Mesenchymal stem cell (in vitro differentiated cells and primary cell): Measurements from ENCODE around the gene BHMT2.

Experiments
- DNase-seq: peaks from one replicate; pipeline ENCODE4 v3.0.0-alpha.2; 2013
- H2AFZ ChIP-seq: one replicate; pipeline ENCODE4 v1.6.1; 2013; ENCODE audit warnings: low read depth, mild to moderate bottlenecking, control low read depth, inconsistent platforms, low read length, moderate library complexity
- H2AK5ac ChIP-seq: 2 replicates; pipeline ENCODE4 v1.6.1; 2013; ENCODE audit warnings: low read length, moderate library complexity, mild to moderate bottlenecking, inconsistent platforms; ENCODE audit not compliant: severe bottlenecking
- H2BK120ac ChIP-seq: one replicate; pipeline ENCODE4 v1.6.1; 2013; ENCODE audit warnings: low read depth, mild to moderate bottlenecking, inconsistent platforms, low read length, moderate library complexity
- H2BK12ac ChIP-seq, 2 experiments: one replicate each; pipeline ENCODE4 v1.6.1; 2013; ENCODE audit warnings: inconsistent platforms in 2 of 2, low read length in 2 of 2, mild to moderate bottlenecking in 2 of 2, moderate library complexity in 2 of 2, control low read depth in 1 of 2
- H2BK15ac ChIP-seq: one replicate; pipeline ENCODE4 v1.6.1; 2013; ENCODE audit warnings: mild to moderate bottlenecking, low read depth, inconsistent platforms; ENCODE audit not compliant: poor library complexity, severe bottlenecking
- H2BK5ac ChIP-seq: 2 replicates; pipeline ENCODE4 v1.6.1; 2013; ENCODE audit warnings: low read depth, mild to moderate bottlenecking, low read length, control low read depth, inconsistent platforms; ENCODE audit not compliant: poor library complexity, severe bottlenecking
- H3K14ac ChIP-seq, 2 experiments: one replicate each; pipeline ENCODE4 v1.6.1; 2013; ENCODE audit warnings: inconsistent platforms in 2 of 2, low read length in 2 of 2, control low read depth in 1 of 2, mild to moderate bottlenecking in 1 of 2, moderate library complexity in 1 of 2
- H3K18ac ChIP-seq, 2 experiments: one replicate each; pipeline ENCODE4 v1.6.1; 2013; ENCODE audit warnings: inconsistent platforms in 2 of 2, low read length in 2 of 2, control low read depth in 1 of 2, low read depth in 1 of 2, mild to moderate bottlenecking in 1 of 2
- H3K23ac ChIP-seq, 2 experiments: one replicate each; pipeline ENCODE4 v1.6.1; 2013; ENCODE audit warnings: inconsistent platforms in 2 of 2, low read length in 2 of 2, mild to moderate bottlenecking in 2 of 2, moderate library complexity in 2 of 2, control low read depth in 1 of 2
- H3K27ac ChIP-seq: 2 replicates; pipeline ENCODE4 v1.5.1; 2013; ENCODE audit warnings: mild to moderate bottlenecking, moderate library complexity, low read length, control low read depth, inconsistent platforms; ENCODE audit not compliant: poor library complexity, severe bottlenecking
- H3K27me3 ChIP-seq, 2 experiments: 2 replicates each; pipeline versions ENCODE4 v1.6.1 to v1.7.0; 2013; ENCODE audit warnings: low read length in 2 of 2, mild to moderate bottlenecking in 2 of 2, moderate library complexity in 2 of 2, control low read depth in 1 of 2, inconsistent platforms in 1 of 2; ENCODE audit not compliant: control insufficient read depth in 1 of 2, insufficient read depth in 1 of 2
- H3K36me3 ChIP-seq, 2 experiments: 2 replicates each; pipeline versions ENCODE4 v1.6.1 to v1.7.0; 2013; ENCODE audit warnings: low read length in 2 of 2, control low read depth in 1 of 2, inconsistent platforms in 1 of 2, low read depth in 1 of 2, mild to moderate bottlenecking in 1 of 2; ENCODE audit not compliant: insufficient read depth in 2 of 2, control insufficient read depth in 1 of 2
- H3K4ac ChIP-seq, 2 experiments: one replicate each; pipeline ENCODE4 v1.6.1; 2013; ENCODE audit warnings: inconsistent platforms in 2 of 2, low read length in 2 of 2, mild to moderate bottlenecking in 2 of 2, moderate library complexity in 2 of 2, control low read depth in 1 of 2, low read depth in 1 of 2
- H3K4me1 ChIP-seq: 2 replicates; pipeline ENCODE4 v1.6.1; 2013; ENCODE audit warnings: low read depth, low read length, control low read depth; ENCODE audit not compliant: control insufficient read depth, insufficient read depth
- H3K4me2 ChIP-seq: 2 replicates; pipeline ENCODE4 v1.6.1; 2013; ENCODE audit warnings: low read length, mild to moderate bottlenecking, inconsistent platforms; ENCODE audit not compliant: poor library complexity, severe bottlenecking
- H3K4me3 ChIP-seq, 2 experiments: 2 replicates each; pipeline versions ENCODE4 v1.5.1 to v1.7.0; 2013; ENCODE audit warnings: low read length in 2 of 2, mild to moderate bottlenecking in 2 of 2, control low read depth in 1 of 2, low read depth in 1 of 2; ENCODE audit not compliant: insufficient read depth in 1 of 2
- H3K79me1 ChIP-seq: replicated peaks from 2 replicates; pipeline ENCODE4 v1.6.1; 2013; ENCODE audit warnings: mild to moderate bottlenecking, control low read depth, low read length, inconsistent platforms; ENCODE audit not compliant: poor library complexity, severe bottlenecking
- H3K9ac ChIP-seq: 2 replicates; pipeline ENCODE4 v1.7.0; 2013; ENCODE audit warnings: mild to moderate bottlenecking, low read length, moderate library complexity
- H3K9me3 ChIP-seq: 2 replicates; pipeline ENCODE4 v1.7.0; 2013; ENCODE audit warnings: mild to moderate bottlenecking, low read length; ENCODE audit not compliant: control insufficient read depth
- H4K8ac ChIP-seq: one replicate; pipeline ENCODE4 v1.6.1; 2013; ENCODE audit warnings: inconsistent platforms, mild to moderate bottlenecking, low read length, moderate library complexity
- H4K91ac ChIP-seq: one replicate; pipeline ENCODE4 v1.6.1; 2013; ENCODE audit warnings: mild to moderate bottlenecking, low read length, inconsistent platforms
- WGBS: methylation state at CpG from one replicate; pipeline ENCODE4 v1.1.7; 2013; ENCODE audit warnings: mixed read lengths; 5-methylcytosine and 5-hydroxymethylcytosine counted together

The BHMT2 gene

GRCh38 chr5:79074641-79075040 is 5.1 kb downstream of the BHMT2 start:
- Histone ChIP-seq H3K4ac (no peak overlapping the region), H3K4me2 (no peak overlapping the region), H2BK120ac (no peak overlapping the region), H3K27ac (no peak overlapping the region), H3K4me1 (peaks cover 2% of the 10 kb centered on the region), H3K9me3 (peaks cover 12% of the 10 kb centered on the region), H4K91ac (no peak overlapping the region), H3K79me1 (no peaks in the 10 kb centered on the region), H3K9ac (no peak overlapping the region), H2BK5ac (no peak overlapping the region), H3K27me3 (no peaks in the 10 kb centered on the region), H2AK5ac (no peak overlapping the region), H3K18ac (no peak overlapping the region), H3K4me3 (no peak overlapping the region), H3K36me3 (peaks cover 0 to 2% of the 10 kb centered on the region in 2 experiments), H2BK15ac (no peak overlapping the region), H2BK12ac (no peak overlapping the region), H3K23ac (no peak overlapping the region), H2AFZ (no peak overlapping the region), H3K14ac (no peak overlapping the region), H4K8ac (no peak overlapping the region)
- DNase-seq = peak; percentile 45
- WGBS = 44% methylated on average over 6 of the region's 6 CpGs

- Histone ChIP-seq H3K4me2 (no peak overlapping the region), H2BK120ac (no peak overlapping the region), H3K36me3 (peaks cover 0 to 9% of the 10 kb centered on the region in 2 experiments), H3K4me1 (peaks cover 2% of the 10 kb centered on the region), H3K9me3 (peaks cover 12% of the 10 kb centered on the region), H2AFZ (peak overlapping the region; percentile 10), H3K9ac (no peak overlapping the region), H2BK15ac (no peak overlapping the region), H3K4ac (no peak overlapping the region), H3K23ac (no peak overlapping the region), H3K27me3 (no peaks in the 10 kb centered on the region), H3K18ac (no peak overlapping the region), H3K4me3 (no peak overlapping the region), H3K27ac (no peak overlapping the region), H4K8ac (no peak overlapping the region), H3K14ac (no peak overlapping the region), H4K91ac (no peak overlapping the region), H2AK5ac (no peak overlapping the region), H2BK5ac (no peak overlapping the region), H3K79me1 (no peaks in the 10 kb centered on the region), H2BK12ac (no peak overlapping the region)
- DNase-seq = no peak
- 88% methylated on average over 10 of the region's 11 CpGs for WGBS
Measured at GRCh38 chr5:79075646-79076426, 6.3 kb downstream of the BHMT2 start.

- H2BK12ac ChIP-seq = peak overlapping the region in 1 of 2 experiments; percentile 19
Measured at GRCh38 chr5:79076819-79077218, 7.3 kb downstream of the BHMT2 start.

GRCh38 chr5:79077680-79078365 is 8.3 kb downstream of the BHMT2 start:
- H4K91ac ChIP-seq = no peak overlapping the region
- H3K18ac ChIP-seq = peak overlapping the region in 1 of 2 experiments; percentile 26
- H3K4me1 ChIP-seq = peaks cover 2% of the 10 kb centered on the region
- no peak overlapping the region for H3K4ac ChIP-seq
- H2BK5ac ChIP-seq = no peak overlapping the region
- H3K14ac ChIP-seq = peak overlapping the region in 1 of 2 experiments; percentile 90
- H3K9me3 ChIP-seq = peaks cover 12% of the 10 kb centered on the region
- no peak overlapping the region for H3K23ac ChIP-seq
- no peak overlapping the region for H3K9ac ChIP-seq
- H3K79me1 ChIP-seq = no peaks in the 10 kb centered on the region
- DNase-seq = peak; percentile 19
- H3K27ac ChIP-seq = no peak overlapping the region
- no peak overlapping the region for H4K8ac ChIP-seq
- H2BK12ac ChIP-seq = peak overlapping the region in 1 of 2 experiments; percentile 67
- H3K4me3 ChIP-seq = no peak overlapping the region
- no peak overlapping the region for H2AFZ ChIP-seq
- H2BK120ac ChIP-seq = no peak overlapping the region
- H3K4me2 ChIP-seq = no peak overlapping the region
- H3K27me3 ChIP-seq = no peaks in the 10 kb centered on the region
- WGBS = 42% methylated on average over 3 of the region's 3 CpGs
- H2BK15ac ChIP-seq = no peak overlapping the region
- H3K36me3 ChIP-seq = peaks cover 0 to 10% of the 10 kb centered on the region in 2 experiments
- H2AK5ac ChIP-seq = no peak overlapping the region

More at GRCh38 chr5:79076819-79077218, 7.3 kb downstream of the BHMT2 start:
- H2BK5ac ChIP-seq = no peak overlapping the region
- H3K79me1 ChIP-seq = no peaks in the 10 kb centered on the region
- H3K27me3 ChIP-seq = no peaks in the 10 kb centered on the region
- no peak overlapping the region for H4K91ac ChIP-seq
- no peak overlapping the region for H3K4me2 ChIP-seq
- H4K8ac ChIP-seq = no peak overlapping the region
- no peak overlapping the region for H3K4me3 ChIP-seq
- no peak overlapping the region for H3K14ac ChIP-seq
- no peak overlapping the region for H2AFZ ChIP-seq
- WGBS = 100% methylated on average over 2 of the region's 4 CpGs
- H3K4me1 ChIP-seq = peaks cover 2% of the 10 kb centered on the region
- no peak overlapping the region for H3K27ac ChIP-seq
- no peak overlapping the region for H3K4ac ChIP-seq
- H3K9ac ChIP-seq = no peak overlapping the region
- H3K36me3 ChIP-seq = peaks cover 0 to 10% of the 10 kb centered on the region in 2 experiments
- H2BK15ac ChIP-seq = no peak overlapping the region
- no peak overlapping the region for H3K18ac ChIP-seq
- DNase-seq = no peak
- H3K23ac ChIP-seq = no peak overlapping the region
- peaks cover 12% of the 10 kb centered on the region for H3K9me3 ChIP-seq
- no peak overlapping the region for H2AK5ac ChIP-seq
- no peak overlapping the region for H2BK120ac ChIP-seq
